ENCODE measurements around the gene FCAR. TPM values are rescaled to one million over a fixed set of nuclear protein-coding genes. Genes with fewer than 3 reads are reported as not detected.
"Not testable (repeated sequence)": the region's sequence is repeated elsewhere in the genome, so short reads cannot be mapped to it uniquely, and the experiment has no call there.

FCAR gene
- total RNA-seq, 6 experiments from 2014 or later = not detected

GRCh38 chr19:54893406-54893805 lies 19.4 kb downstream of the FCAR start:
- Mint-ChIP-seq H3K27me3 (ENCODE audit: insufficient read depth) (no peaks in the 10 kb centered on the region; the same call in none of the 2 replicates), H3K27ac (no peak overlapping the region), H3K4me3 (no peak overlapping the region), H3K4me1 (ENCODE audit: low read depth) (no peaks in the 10 kb centered on the region), H3K36me3 (ENCODE audit: low read depth) (peaks cover 4% of the 10 kb centered on the region; the same call in 1 of the 2 replicates), H3K9me3 (peaks cover 43% of the 10 kb centered on the region)
- TF ChIP-seq, protein P1, sequence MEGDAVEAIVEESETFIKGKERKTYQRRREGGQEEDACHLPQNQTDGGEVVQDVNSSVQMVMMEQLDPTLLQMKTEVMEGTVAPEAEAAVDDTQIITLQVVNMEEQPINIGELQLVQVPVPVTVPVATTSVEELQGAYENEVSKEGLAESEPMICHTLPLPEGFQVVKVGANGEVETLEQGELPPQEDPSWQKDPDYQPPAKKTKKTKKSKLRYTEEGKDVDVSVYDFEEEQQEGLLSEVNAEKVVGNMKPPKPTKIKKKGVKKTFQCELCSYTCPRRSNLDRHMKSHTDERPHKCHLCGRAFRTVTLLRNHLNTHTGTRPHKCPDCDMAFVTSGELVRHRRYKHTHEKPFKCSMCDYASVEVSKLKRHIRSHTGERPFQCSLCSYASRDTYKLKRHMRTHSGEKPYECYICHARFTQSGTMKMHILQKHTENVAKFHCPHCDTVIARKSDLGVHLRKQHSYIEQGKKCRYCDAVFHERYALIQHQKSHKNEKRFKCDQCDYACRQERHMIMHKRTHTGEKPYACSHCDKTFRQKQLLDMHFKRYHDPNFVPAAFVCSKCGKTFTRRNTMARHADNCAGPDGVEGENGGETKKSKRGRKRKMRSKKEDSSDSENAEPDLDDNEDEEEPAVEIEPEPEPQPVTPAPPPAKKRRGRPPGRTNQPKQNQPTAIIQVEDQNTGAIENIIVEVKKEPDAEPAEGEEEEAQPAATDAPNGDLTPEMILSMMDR (IDR thresholded peaks at IDR 0.05) = no peak
- DNase-seq = no peak

DNA sequence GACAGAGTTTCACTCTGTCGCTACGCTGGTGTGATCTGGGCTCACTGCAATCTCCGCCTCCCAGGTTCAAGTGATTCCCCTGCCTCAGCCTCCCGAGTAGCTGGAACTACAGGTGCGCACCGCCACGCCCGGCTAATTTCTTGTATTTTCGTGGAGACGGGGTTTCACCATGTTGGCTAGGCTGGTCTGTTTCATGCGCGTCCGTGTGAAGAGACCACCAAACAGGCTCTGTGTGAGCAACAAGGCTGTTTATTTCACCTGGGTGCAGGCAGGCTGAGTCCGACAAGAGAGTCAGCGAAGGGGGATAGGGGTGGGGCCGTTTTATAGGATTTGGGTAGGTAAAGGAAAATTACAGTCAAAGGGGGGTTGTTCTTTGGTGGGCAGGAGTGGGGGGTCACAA lies 20.1 kb downstream of the FCAR start:
- not testable (repeated sequence) for H3K4me3 Mint-ChIP-seq; H3K27me3 Mint-ChIP-seq (ENCODE audit: insufficient read depth); DNase-seq; H3K36me3 Mint-ChIP-seq (ENCODE audit: low read depth); H3K4me1 Mint-ChIP-seq (ENCODE audit: low read depth); H3K27ac Mint-ChIP-seq
- peaks cover 50% of the 10 kb centered on the region for H3K9me3 Mint-ChIP-seq

DNA sequence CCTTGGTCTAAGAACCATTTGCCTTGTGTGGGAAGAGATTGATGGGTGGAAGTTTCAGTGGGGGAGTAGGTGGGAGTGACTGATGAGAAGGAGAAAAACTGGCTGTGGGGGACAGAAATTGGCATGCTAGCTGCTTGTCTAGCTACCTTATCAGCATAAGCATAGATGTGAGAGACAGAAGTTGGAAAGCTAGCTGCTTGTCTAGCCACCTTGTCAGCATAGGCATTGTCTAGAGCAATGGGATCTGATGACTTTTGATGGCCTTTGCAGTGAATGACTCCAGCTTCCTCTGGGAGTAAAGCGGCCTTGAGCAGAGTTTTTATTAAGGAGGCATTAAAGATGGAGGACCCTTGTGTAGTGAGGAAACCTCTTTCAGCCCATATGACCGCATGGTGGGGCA lies 22.0 kb downstream of the FCAR start:
- Mint-ChIP-seq H3K4me3 (no peak overlapping the region), H3K9me3 (peaks cover 54% of the 10 kb centered on the region), H3K4me1 (ENCODE audit: low read depth) (no peaks in the 10 kb centered on the region), H3K27ac (no peak overlapping the region), H3K36me3 (ENCODE audit: low read depth) (0 out of 2 replicates have a peak, but pooled peaks cover 10% of the 10 kb centered on the region), H3K27me3 (ENCODE audit: insufficient read depth) (peaks cover 1% of the 10 kb centered on the region)
- DNase-seq = no peak
- TF ChIP-seq, protein P1 (IDR thresholded peaks at IDR 0.05) = no peak

DNA sequence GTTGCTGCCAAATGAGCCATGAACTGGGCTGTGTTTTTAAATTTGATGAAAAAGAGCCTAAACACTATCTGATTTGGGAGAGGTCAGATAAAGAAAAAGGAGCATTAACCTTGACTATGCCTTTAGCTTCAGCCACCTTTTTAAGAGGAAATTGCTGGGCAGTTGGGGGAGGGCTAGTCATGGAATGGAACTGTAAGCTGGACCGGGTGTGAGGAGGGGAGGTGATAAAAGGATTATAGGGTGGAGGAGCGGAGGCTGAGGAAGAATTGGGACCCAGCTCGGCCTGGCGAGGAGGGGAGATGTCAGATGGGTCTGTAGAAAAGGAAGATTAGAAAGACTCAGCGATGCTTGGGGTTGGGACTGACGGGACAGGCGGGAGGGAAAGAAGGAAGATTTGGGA lies 24.6 kb downstream of the FCAR start:
- not testable (repeated sequence) for H3K27ac Mint-ChIP-seq; H3K4me1 Mint-ChIP-seq (ENCODE audit: low read depth); H3K27me3 Mint-ChIP-seq (ENCODE audit: insufficient read depth); H3K4me3 Mint-ChIP-seq; DNase-seq
- peaks cover 57% of the 10 kb centered on the region for H3K9me3 Mint-ChIP-seq
- 0 out of 2 replicates have a peak, but pooled peaks cover 10% of the 10 kb centered on the region for H3K36me3 Mint-ChIP-seq (ENCODE audit: low read depth)

GRCh38 chr19:54899646-54900045 lies 25.6 kb downstream of the FCAR start:
- not testable (repeated sequence) for DNase-seq; H3K4me1 Mint-ChIP-seq (ENCODE audit: low read depth); H3K27ac Mint-ChIP-seq; H3K27me3 Mint-ChIP-seq (ENCODE audit: insufficient read depth); H3K4me3 Mint-ChIP-seq
- peaks cover 52% of the 10 kb centered on the region for H3K9me3 Mint-ChIP-seq
- 0 out of 2 replicates have a peak, but pooled peaks cover 10% of the 10 kb centered on the region for H3K36me3 Mint-ChIP-seq (ENCODE audit: low read depth)

GRCh38 chr19:54901153-54901552 lies 27.1 kb downstream of the FCAR start:
- not testable (repeated sequence) for H3K4me1 Mint-ChIP-seq (ENCODE audit: low read depth); DNase-seq; H3K27ac Mint-ChIP-seq; H3K4me3 Mint-ChIP-seq; H3K27me3 Mint-ChIP-seq (ENCODE audit: insufficient read depth)
- H3K36me3 Mint-ChIP-seq (ENCODE audit: low read depth) = 0 out of 2 replicates have a peak, but pooled peaks cover 10% of the 10 kb centered on the region
- H3K9me3 Mint-ChIP-seq = peaks cover 58% of the 10 kb centered on the region

GRCh38 chr19:54902061-54902460 lies 28.0 kb downstream of the FCAR start:
- H3K9me3 Mint-ChIP-seq = peaks cover 52% of the 10 kb centered on the region
- TF ChIP-seq, protein P1 (IDR thresholded peaks at IDR 0.05) = no peak
- no peak for DNase-seq
- H3K27me3 Mint-ChIP-seq (ENCODE audit: insufficient read depth) = peaks cover 1% of the 10 kb centered on the region
- H3K4me1 Mint-ChIP-seq (ENCODE audit: low read depth) = no peaks in the 10 kb centered on the region
- H3K27ac Mint-ChIP-seq = no peak overlapping the region
- 0 out of 2 replicates have a peak, but pooled peaks cover 6% of the 10 kb centered on the region for H3K36me3 Mint-ChIP-seq (ENCODE audit: low read depth)
- H3K4me3 Mint-ChIP-seq = no peak overlapping the region

GRCh38 chr19:54903303-54903702 lies 29.3 kb downstream of the FCAR start:
- Mint-ChIP-seq H3K27me3 (ENCODE audit: insufficient read depth) (peaks cover 1% of the 10 kb centered on the region), H3K27ac (no peak overlapping the region), H3K36me3 (ENCODE audit: low read depth) (0 out of 2 replicates have a peak, but pooled peaks cover 6% of the 10 kb centered on the region)

GRCh38 chr19:54904261-54904660 lies 30.2 kb downstream of the FCAR start:
- not testable (repeated sequence) for H3K27me3 Mint-ChIP-seq (ENCODE audit: insufficient read depth); H3K4me1 Mint-ChIP-seq (ENCODE audit: low read depth); H3K4me3 Mint-ChIP-seq; DNase-seq; H3K36me3 Mint-ChIP-seq (ENCODE audit: low read depth); H3K27ac Mint-ChIP-seq
- peaks cover 41% of the 10 kb centered on the region for H3K9me3 Mint-ChIP-seq

More at GRCh38 chr19:54903303-54903702, 29.3 kb downstream of the FCAR start:
- H3K4me1 Mint-ChIP-seq (ENCODE audit: low read depth) = no peaks in the 10 kb centered on the region
- DNase-seq = no peak
- TF ChIP-seq, protein P1 (IDR thresholded peaks at IDR 0.05) = no peak
- no peak overlapping the region for H3K4me3 Mint-ChIP-seq
- H3K9me3 Mint-ChIP-seq = peaks cover 47% of the 10 kb centered on the region

Measured in HFFc6 (cell line).